HG02642 (cell line): Measurements from ENCODE around the gene ATP6V1D.
"Not testable (repeated sequence)": the region's sequence is repeated elsewhere in the genome, so short reads cannot be mapped to it uniquely, and the experiment has no call there.

Experiments
- ATAC-seq: cut with Tn5 transposase; IDR thresholded peaks from one replicate; pipeline ENCODE4 v1.9.1; 2021; ENCODE audit warnings: mild to moderate bottlenecking; ENCODE audit not compliant: unreplicated experiment, poor library complexity

The ATP6V1D gene

GRCh38 chr14:67371247-67372148 lies 11.9 kb upstream of the ATP6V1D start:
- no peak for ATAC-seq

DNA sequence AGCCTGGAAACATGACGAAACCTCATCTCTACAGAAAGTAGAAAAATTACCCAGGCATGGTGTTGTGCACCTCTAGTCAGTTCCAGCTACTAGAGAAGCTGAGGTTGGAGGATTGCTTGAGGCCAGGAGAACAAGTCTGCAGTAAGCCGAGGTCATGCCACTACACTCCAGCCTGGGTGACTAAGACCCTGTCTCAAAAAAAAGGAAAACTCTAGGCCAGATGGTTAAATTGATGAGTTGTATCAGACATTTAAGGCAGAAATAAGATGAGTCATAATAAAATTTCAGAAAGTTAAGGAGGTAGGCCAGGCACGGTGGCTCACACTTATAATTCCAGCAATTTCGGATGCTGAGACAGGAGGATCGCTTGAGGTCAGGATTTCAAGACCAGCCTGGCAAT lies 11.2 kb upstream of the ATP6V1D start:
- no peak for ATAC-seq

DNA sequence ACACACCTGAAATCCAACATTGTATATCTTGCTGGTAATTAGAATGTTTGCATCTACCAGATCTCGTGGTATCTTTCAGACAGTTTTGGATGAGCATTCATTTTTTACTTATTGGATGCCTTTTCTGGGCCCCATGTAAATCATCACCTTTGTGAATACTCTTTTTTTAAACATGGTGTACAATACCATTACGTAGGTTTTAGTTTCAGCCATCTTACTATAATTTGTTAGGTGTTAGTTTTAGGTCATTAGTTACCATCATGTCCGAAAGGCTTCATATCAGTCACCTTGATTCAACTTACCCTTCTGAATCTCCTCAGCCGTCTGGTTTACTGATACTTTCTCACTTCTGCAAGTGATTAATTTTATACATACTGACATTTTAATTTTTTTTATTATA lies 5.9 kb upstream of the ATP6V1D start:
- ATAC-seq, result no peak

GRCh38 chr14:67360470-67361206 lies 1.0 kb upstream of the ATP6V1D start:
- ATAC-seq, result peak; percentile 32

DNA sequence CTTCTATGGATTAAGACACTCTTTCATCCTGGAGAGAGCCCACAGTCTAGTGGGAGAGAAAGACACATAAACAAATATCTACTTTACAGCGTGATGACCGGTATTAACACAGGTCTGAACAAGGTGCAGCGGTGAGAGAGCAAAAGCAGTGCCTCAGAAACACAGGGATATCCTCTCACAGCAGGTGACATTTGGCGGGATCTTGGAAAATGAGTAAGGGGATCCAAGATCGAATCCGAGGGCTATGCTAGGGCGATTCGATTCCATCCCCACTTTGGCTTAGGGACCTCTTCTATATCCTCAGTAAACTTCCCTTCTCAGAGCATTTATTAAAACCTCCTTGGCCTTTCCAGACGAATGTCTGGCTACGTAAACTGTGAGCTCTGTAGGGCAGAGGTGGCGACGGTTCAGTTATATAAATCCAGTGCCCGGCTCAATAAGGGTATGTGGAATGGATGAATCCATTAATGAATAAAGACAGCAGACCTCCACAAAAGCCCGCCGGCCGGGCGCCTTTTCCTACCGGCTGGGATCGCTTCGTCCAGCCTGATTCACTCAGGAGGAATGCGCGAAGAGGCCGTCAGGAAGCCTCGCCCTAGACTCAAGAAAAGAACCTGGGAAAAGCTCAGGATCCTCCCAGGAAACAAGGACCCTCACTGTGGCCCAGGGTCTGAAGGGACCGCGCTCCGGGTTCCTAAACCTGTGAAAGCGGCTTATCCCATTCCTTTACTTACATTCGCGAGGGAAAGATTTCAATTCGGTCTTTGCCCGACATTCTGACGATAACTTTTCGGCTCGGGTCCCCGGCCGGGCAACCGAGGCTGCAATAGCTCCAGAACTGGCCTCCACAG lies 455 bp downstream of the ATP6V1D start:
- ATAC-seq, result peak; percentile 2

GRCh38 chr14:67357969-67358354 lies 1.6 kb downstream of the ATP6V1D start:
- no peak for ATAC-seq

- ATAC-seq, result no peak
Measured at GRCh38 chr14:67357186-67357968, 2.2 kb downstream of the ATP6V1D start.

DNA sequence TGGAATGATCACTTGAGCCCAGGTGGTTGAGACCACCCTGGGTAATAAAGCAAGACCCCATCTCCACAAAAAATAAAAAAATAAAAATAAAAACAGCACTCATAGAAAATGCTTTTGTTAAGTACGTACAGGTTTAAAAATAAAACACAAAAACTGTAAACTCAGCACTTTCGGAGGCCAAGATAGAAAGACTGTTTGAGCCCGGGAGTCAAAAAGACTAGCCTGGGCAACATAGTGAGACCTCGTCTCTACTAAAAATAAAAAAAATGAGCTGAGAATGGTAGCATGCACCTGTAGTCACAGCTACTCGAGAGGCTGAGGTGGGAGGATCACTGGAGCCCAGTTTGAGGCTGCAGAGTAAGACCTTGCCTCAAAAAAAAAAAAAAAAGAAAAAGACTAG lies 7.5 kb downstream of the ATP6V1D start:
- ATAC-seq, result no peak

GRCh38 chr14:67345583-67345982 lies 14.0 kb downstream of the ATP6V1D start:
- ATAC-seq, result no peak

- ATAC-seq, result no peak
Measured at GRCh38 chr14:67343601-67344230, 15.9 kb downstream of the ATP6V1D start.

GRCh38 chr14:67341231-67341630 lies 18.4 kb downstream of the ATP6V1D start:
- not testable (repeated sequence) for ATAC-seq

GRCh38 chr14:67335781-67336180 lies 23.8 kb downstream of the ATP6V1D start:
- no peak for ATAC-seq

DNA sequence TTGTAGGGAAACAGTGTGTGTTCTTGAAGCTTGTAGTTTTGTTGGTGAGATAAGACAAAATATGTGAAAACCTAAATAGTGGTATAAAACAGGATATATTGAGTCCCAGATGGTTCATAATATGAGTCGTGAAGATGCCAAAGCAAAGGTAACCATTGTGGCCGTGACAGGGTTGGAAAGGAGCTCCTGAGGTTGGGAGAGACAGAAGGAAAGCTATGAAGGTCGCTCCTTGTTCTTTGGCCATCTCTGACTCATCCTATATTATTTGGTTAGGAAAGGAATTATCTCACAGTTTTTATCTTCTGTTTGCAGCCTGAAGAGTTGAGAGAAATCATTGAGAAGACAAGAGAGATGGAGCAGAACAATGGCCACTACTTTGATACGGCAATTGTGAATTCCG lies 27.1 kb downstream of the ATP6V1D start:
- no peak for ATAC-seq

GRCh38 chr14:67331368-67332125 lies 28.1 kb downstream of the ATP6V1D start:
- no peak for ATAC-seq

GRCh38 chr14:67329666-67330065 lies 29.9 kb downstream of the ATP6V1D start:
- ATAC-seq, result not testable (repeated sequence)

- no peak for ATAC-seq
Measured at GRCh38 chr14:67319142-67319541, 40.5 kb downstream of the ATP6V1D start.

- ATAC-seq, result no peak
Measured at GRCh38 chr14:67317822-67318221, 41.8 kb downstream of the ATP6V1D start.

DNA sequence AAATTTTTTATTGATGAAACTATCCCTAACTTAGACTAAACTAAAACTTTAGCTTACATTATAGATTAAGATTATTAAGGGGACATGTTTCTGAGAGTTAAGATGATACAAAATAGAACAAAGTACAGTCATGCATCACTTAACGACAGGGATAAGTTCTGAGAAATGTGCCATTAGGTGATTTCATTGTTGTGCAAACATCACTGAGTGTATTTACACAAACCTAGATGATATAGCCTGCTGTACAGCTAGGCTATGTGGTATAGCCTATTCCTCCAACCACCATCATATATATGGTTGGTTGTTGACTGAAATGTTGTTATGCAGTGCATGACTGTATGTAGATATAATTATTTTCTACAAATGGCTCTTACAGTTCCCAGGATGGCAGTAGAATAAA lies 46.5 kb downstream of the ATP6V1D start:
- no peak for ATAC-seq

DNA sequence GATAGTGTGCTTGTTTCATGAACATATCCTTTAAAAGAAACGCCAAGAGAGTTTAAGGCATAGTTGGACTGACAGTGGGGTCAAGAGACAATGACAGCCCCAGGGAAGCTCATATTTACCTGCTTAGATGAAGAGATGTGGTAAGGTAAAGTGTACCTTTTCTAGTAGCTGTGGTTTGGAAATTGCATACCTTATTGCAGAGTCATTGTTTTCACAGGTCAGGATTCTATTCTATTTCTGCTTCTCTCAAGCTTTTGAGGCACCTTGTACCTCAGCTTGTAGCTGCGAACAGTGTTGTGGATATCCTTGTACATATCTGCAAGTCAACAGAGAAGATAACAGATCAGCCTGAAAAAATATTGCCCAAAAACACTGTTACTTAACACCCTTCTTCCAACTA lies 47.7 kb downstream of the ATP6V1D start:
- ATAC-seq, result no peak
